HK-2 (cell line): ENCODE data around the gene DIP2B.

Experiments used
- DNase-seq: peaks from one replicate; pipeline ENCODE4 v3.0.0-alpha.2; 2018; ENCODE audit not compliant: unreplicated experiment

The DIP2B gene

DNA sequence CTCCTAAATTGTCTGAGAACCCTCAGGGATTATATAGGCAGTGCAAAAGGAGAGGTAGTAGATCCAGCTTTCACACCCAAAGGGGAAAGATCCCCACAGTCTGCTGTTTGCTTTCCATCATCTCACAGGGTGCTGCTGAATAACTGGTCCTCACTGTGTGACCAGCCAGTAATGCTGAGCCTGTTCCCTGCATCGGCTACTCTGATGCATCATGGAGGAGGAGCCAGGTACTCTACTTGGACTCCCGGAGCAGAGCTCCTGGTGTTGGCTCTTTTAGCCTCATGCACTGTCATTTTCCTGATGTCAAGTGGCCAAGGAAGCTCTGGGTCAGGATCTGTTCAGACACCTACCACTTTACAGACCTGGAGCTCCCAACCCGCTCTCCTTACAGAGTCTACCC lies 131.7 kb downstream of the DIP2B start:
- no peak for DNase-seq

DNA sequence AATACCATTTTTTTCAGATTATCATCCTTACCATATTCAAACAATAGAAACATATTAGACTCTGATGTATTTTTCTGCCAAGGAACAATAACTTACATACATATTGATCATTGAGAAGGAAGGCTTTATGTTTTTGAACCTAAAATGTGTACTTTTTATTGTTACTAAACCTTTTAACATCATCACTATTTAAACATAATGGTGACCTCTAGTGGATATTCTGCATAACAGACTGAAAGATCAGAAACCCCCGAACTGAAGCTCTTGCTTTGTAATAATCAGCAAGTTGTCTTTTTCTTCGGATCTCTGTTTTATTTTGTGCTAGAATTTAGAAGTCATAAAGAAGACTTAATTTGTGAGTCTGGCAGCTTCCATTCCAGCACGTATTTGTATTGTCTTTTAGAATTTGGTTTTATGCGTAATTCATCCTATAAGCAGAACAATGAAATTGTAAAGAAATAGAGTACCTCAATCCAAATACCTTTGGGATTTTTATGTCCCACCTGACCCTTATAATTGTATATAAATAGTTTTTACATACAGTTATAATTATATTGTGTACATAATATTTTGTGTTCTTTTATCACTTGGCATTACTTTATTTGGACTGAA lies 133.2 kb downstream of the DIP2B start:
- DNase-seq = no peak

DNA sequence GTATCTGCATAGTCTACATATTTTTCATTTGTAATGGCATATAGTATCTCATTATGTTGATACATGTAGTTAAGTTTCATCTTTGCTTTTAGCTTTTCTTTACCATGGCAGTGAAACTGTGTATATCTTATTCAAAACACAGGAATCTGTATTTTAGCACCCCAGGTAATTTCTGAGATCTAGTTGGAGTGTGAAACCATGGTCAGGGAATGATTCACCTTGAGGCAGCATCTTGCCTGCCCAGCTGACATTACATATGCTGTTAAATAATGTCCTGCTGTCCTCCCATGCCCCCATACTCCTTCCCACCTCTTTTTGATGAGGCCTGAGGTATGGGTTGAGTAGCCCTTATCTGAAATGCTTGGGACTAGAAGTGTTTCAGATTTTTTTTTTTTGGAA lies 133.7 kb downstream of the DIP2B start:
- no peak for DNase-seq

DNA sequence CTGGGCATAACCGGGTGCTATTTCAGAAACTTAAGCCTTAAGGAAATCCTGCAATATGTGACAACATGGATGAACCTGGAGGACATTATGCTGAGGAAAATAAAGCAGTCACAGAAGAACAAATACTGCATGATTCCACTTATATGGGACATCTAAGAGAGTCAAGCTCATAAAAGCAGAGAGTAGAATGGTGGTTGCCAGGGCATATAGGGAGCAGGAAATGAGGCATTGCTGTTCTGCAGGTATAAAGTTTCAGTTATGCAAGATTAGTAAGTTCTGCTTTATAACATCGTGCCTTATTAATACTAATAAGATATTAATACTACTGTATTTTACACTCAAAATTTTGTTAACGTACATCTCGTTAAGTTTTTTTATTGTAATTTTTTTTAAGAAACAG lies 134.9 kb downstream of the DIP2B start:
- no peak for DNase-seq

DNA sequence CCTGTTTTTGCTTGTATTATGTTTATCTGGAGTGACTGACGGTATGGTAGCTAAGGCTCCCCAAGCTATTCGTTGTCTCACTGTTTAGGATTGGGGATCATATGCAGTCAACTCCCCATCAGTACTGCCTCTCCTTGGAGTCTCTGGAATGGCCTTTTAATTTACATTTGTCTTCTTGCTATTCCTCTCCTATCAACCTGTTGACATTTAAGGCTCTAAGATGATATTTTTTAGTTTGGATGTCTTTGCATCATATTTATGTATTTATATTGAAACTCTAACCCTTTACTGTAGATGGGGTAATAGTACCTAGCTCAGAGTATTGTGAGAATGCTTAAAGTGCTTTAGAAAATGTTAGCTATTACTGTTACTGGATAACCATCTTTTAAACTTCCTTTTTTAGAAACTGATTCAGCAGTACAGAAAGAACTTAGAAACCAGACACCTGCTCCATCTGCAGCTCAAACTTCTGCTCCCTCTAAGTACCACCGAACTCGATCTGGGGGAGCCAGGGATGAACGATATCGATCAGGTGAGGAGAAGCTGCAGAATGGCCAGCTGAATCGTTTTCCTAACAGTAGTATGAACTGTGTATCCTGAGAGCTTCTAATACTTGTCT lies 135.6 kb downstream of the DIP2B start:
- DNase-seq = no peak

DNA sequence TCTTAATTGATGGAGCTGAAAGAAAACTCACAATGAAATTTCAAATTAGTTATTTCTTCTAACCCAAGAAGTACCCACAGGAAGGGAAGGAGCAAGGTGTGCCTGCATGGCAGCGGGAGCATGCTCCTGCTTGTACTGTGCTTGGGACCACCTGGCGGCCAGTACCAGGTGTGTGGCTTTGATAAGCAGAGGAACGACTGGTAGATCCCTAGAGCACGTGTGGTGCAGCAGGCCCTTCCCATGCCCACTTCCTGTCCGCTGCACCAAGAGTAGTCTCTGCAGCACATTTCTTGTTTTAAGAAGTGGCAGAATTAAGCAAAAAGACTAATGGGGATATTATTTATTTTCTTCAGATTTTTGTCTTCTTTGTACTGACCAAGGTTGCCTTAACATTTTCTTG lies 136.8 kb downstream of the DIP2B start:
- DNase-seq = no peak

DNA sequence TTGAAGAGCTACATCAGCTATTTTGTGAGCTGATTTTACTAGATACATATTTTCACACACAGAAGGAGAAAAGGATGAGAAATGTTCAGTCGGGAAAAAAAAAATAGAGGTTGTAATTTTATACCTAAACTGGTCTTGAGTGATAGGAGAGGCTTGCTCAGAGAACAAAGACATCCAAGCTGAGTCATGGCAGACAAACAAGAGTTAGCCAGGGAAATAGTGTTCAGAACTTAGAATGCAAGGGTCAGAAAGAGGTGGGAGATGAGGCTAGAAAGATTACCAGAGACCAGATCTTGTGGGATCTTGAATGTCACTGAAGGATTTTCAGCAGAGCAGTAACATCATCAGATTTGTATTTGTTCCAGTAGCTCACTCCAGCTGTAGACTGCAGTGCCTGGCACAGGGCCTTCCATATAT lies 137.3 kb downstream of the DIP2B start:
- no peak for DNase-seq

DNA sequence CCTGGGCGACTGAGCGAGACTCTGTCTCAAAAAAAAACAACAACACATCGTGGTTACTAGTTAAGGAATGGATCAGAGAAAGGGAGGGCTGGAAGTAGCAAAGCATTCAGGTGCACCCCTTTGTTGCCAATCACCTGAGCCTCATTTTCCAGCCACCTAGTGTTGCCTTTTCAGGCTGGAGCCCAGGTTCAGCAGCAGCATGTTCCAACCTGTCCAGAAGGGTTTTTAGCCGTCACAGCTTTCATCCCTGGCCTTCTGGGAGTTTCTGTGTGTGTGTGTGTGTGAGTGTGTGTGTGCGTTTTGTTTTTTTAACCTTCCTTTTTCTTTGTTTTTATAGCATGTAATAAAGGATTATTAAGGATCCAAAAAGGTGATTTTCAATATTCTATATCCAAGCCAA lies 138.0 kb downstream of the DIP2B start:
- no peak for DNase-seq

DNA sequence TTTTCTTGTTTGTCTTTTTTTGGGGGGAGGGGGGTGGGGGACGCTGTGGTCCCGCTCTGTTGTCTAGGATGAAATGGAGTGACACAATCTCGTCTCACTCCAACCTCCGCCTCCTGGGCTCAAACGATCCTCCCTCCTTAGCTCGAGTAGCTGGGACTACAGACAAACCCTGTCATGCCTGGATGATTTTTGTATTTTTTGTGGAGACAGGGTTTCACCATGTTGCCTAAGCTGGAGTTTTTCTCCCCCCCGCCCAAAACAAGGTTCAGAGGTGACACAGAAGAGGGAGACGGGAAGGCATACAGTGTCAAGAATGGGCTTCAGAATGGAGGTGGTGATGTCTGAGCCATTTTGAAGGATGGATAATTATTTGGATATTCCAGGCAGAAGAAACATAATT lies 142.2 kb downstream of the DIP2B start:
- no peak for DNase-seq

DNA sequence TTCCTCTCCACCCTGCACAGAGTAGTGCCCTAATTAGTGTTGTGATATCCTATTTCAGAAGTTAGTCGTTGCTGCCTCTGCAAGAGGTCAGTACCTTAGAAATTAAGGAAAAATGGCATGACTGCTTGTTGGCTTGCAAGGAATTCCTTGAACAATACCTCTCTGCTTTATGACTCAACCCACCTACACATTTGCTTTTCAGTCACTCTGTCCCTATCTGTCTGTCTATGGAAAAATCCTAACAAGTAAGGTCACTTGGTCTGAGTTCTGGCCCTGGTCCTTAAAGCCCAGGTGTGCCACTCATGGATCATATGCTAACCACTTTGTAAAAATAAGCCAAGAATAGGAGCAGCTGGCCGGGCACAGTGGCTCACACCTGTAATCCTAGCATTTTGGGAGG lies 142.7 kb downstream of the DIP2B start:
- no peak for DNase-seq

DNA sequence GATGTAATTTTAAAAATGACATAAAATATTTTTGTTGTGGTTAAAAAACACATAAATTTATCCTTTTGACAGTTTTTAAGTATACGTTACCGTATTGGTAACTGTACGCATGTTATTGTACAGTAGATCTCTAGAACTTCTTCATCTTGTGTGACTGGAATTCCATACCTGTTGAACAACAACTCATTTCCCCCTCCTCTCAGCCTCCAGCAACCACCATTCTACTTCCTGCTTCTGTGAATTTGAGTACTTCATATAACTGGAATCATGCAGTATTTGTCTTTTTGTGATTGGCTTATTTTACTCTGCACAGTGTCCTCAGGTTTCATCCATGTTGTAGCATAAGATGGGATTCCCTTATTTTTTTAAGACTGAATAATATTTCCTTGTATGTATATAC lies 145.5 kb downstream of the DIP2B start:
- DNase-seq = no peak

DNA sequence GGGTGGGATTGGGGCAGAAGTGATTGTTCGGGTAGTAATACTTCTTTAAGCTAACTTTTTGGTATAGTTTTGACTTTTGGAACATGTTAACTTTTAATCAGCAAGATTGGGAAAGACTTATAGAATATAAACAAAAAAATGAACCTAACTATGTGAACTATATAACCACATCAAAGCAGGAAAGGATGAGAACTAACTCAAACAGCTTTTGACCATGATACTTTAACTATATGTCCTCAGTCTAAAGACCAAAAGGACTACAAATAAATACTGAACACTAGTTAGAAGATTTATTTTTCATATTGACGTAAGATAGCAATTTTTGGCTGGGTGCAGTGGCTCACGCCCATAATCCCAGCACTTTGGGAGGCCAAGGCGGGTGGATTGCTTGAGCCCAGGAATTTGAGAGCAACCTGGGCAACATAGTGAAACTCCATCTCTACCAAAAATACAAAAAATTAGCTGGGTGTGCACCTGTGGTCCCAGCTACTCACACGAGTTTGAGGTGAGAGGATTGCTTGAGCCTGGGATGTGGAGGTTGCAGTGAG lies 150.7 kb downstream of the DIP2B start:
- no peak for DNase-seq

DNA sequence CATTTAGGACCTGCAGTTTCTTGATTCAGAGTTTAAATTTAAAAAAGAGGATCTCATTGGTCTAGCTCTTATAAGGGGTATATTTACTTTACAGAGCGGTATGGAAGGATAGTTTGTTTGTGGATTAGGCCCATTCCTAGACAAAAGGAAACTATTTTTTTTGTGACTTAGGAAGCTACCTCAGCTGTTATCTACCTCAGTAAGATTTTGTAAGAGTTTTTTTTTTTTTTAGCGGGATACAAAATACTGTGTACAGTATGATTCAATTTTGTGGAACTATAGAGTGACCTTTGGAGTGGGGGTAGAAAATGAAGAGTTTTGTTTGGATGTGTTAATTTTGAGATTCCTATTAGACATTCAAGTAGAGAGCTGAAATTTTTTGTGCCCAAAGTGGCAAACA lies 154.5 kb downstream of the DIP2B start:
- DNase-seq = no peak

DNA sequence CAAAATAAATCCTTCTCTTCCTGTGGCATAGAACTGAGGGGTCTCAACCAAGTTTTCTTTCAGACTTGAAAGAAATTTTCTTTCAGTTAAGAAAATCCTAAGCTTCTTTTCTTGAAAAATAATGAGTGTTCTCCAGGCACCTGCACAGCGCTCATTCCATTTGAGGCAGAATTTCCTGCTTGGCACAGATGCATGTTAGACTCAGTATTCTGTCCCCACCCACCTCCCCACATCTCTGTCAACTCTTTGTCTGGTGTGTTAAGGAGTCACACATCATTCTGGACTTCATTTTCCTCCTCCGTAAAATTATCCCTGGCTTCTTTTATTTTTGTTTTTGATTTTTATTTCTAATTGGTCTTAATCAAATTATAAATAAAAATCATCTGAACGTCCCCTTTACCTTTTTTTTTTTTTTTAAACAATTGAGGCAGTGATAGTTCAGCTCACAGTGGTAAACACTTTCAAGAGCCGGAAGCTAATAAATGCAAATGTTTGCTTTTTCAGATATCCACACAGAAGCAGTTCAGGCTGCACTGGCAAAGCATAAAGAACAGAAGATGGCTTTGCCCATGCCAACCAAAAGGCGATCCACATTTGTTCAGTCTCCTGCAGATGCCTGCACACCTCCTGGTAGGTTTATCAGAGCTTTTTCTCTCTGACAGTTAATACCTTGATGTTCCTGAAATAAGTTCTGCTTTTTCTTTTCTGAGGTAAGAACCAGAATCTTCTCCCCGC lies 155.1 kb downstream of the DIP2B start:
- DNase-seq = no peak

DNA sequence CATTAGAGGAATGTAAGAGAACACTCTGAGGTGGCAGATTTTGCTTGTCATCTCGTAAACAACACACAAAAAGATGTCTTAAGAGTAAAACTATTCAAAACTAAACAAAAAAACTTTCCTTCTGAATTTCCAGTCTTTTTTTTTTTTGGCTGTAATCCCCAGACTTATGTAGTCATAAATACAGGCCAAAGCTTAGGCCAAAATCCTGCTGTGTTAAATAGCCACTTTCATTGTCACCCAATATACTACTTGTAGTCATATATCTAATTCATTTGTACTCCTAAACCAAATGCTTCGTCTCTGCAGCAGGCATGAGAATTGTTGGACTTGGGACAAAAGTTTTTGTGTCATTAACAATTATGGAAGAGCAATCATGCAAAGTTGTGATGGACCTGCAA lies 155.6 kb downstream of the DIP2B start:
- DNase-seq = no peak

DNA sequence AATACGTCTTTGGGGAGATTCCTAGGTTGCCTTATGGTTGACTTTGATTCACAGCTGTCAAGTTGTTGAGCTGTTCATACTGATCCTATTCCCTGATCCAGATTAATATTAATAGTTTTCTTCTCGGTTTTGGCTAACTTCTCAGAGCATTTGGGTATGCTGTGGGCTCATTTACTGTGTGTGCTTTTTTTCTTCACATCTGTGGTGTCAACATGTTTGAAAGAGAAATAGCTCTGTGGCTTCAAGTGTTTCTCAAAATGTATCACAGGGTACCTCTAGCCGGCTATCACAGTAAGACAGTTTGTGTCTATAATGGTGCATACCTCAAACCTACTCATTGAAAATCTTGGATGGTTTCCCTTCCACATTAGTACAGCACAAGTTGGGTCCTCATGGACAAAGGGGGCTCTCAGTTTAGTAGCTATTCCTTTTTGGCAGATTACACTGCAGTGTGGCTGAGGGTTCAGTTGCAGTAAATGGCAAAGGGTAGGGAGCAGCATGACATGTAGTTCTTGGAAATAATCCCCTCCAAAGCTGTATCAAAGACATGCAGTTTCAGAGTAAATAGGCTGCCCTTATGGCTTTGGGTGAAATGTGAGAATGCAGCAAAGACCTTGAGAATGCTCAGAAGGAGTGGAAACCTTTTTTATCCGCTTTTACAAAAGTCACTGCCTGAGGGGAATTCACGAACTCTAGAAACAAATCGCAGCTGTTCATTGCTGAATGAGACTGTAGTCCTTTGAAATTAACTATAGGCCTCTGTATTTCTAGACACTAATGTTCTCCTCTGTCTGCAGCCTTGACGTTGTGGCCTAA lies 156.7 kb downstream of the DIP2B start:
- no peak for DNase-seq

DNA sequence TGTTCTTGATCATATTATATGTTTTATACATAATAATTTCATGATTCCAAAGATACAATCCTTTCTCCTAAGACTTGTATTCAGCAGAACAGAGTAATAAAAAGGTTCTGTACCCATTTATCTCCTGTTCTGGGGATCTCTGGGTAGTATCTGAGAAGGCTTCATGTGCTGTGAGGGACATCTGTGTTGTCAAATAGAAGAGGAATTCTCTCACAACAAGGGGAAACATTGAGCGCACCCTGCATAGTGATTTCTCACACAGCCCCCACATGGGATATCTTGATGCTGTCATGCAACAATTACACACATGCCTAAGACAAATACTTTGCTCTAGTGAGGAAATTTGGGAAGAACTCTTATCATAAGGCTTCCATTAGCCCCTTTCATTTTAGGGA lies 157.3 kb downstream of the DIP2B start:
- no peak for DNase-seq

DNA sequence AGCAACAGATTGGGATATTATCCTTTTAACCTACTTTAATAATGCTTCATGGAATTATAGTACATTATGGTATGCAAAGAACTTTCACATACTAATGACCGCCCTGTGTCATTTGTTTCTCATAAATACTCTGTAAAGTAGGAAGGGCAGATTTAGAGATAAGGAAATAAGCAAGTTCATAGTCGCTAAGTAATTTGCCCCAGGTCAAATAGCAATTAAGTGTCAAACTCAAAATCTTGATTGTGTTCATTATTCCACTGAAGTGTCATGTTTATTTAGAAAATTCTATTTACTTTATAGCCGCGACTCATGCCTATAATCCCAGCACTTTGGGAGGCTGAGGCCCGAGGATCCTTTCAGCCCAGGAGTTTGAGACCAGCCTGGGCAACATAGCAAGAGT lies 160.4 kb downstream of the DIP2B start:
- DNase-seq = no peak

DNA sequence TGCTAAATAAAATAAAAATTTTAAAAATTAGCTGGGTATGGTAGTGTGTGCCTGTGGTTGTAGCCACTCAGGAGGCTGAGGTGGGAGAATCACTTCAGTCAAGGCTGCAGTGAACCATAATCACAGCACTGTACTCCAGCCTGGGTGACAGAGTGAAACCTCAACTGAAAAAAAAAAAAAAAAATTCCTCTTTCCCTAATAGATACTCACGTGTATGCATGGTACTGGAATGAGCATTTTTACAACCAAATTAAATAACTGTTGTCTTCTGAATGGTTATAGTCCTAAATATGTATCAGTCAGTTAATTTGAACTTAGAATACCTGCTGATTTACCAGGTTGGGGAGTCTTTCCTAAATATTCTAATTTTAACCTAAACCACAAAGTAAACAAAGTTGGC lies 160.8 kb downstream of the DIP2B start:
- no peak for DNase-seq

DNA sequence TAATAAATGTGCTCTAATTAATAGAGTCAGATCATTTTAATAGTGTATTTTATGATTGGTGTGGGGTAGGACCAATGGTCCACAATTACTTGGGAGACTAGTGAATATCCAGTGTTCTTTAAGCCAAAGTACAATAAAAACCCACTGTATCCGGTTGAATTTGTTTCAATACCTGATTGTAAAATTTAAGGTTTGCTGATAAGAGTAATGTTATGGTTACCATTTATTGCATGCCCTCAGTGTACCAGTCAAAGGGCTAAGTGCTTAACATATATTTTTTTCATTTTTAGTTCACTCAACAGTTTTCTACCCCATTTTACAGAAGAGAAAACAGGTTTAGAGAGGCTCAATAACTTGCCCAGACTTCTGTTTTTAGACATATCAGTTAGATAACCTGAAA lies 161.2 kb downstream of the DIP2B start:
- DNase-seq = no peak

DNA sequence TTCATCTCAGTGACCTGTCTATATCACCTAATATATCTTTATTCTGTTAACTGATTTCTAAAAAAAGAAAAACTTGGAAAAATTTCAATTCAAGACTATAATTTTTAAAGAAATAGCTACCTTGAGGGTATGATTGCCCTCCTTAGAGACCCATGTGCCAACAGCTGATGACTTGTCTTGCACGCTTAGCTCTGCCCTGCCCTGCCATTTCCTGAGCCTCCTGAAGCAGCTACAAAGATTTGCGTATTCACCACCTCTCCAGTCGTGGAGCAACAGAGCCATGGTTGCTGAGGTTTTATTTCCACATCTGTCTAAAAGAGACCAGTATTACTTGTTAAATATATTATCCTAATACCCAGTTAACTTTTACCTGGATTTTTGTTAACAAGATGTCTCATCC lies 167.4 kb downstream of the DIP2B start:
- DNase-seq = no peak

DNA sequence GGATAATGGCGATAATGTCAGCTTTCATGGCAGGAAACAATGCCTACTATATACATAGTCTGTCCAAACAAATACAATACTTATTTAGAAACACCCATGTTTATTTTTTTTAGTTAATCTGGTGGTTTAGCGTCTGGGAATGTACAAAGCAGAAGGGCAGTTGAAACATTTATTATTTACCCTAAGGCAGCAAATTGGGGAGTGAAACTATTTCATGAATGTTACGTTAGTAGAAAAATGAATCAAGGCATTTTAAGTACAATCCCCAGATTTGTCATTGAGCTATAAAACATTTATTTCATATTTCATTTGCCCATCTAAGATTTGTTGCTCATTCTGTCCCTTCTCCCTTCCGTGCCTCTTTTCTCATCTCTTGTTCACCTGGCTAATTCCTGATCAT lies 172.0 kb downstream of the DIP2B start:
- DNase-seq = no peak
